A673 (cell line): ENCODE data around the gene WDR18. TPM values are rescaled to one million over a fixed set of nuclear protein-coding genes. Genes with fewer than 3 reads are reported as not detected.

Experiments used
- BruUV-seq: library from RNA; stranded (reverse); fragments of 400-500 nt; replicated peaks from 2 replicates; lab custom pipeline; 2021; lab: Mats Ljungman, UMichigan
- CTCF ChIA-PET: fragments of 300-600 bp; sonication (Branson Sonifier 250); formaldehyde crosslinking; loops from one replicate; lab custom pipeline; 2022; ENCODE audit warnings: antibody characterized with exemption; lab: Charles Lee
- POLR2A ChIA-PET: fragments of 300-600 bp; sonication (Branson Sonifier 250); formaldehyde crosslinking; loops from one replicate; lab custom pipeline; 2022; ENCODE audit warnings: antibody characterized with exemption; ENCODE audit not compliant: low non-redundant PET; lab: Charles Lee
- DNase-seq: peaks from one replicate; pipeline ENCODE4 v3.0.0-alpha.2; 2015; ENCODE audit warnings: low spot score
- H3K27ac ChIP-seq: fragments of 200-600 bp; sonication (generic); 2 replicates; pipeline ENCODE4 v1.5.1; 2016; ENCODE audit warnings: mixed run types, low read depth, mild to moderate bottlenecking, mixed read lengths, antibody characterized with exemption, low read length; ENCODE audit not compliant: poor library complexity, severe bottlenecking
- H3K27me3 ChIP-seq: fragments of 200-600 bp; sonication (generic); replicated peaks from 2 replicates; pipeline ENCODE4 v1.6.1; 2017; ENCODE audit warnings: mixed run types, low read depth, mild to moderate bottlenecking, mixed read lengths, antibody characterized with exemption, low read length; ENCODE audit not compliant: insufficient read depth, poor library complexity
- H3K36me3 ChIP-seq: fragments of 200-600 bp; sonication (generic); 2 replicates; pipeline ENCODE4 v1.6.1; 2016; ENCODE audit warnings: mixed run types, mild to moderate bottlenecking, mixed read lengths, antibody characterized with exemption, low read length; ENCODE audit not compliant: insufficient read depth, poor library complexity, severe bottlenecking
- H3K4me1 ChIP-seq: fragments of 200-600 bp; sonication (generic); 2 replicates; pipeline ENCODE4 v1.6.1; 2017; ENCODE audit warnings: mixed run types, mild to moderate bottlenecking, mixed read lengths, antibody characterized with exemption, low read length; ENCODE audit not compliant: insufficient read depth, poor library complexity, severe bottlenecking
- H3K4me3 ChIP-seq: fragments of 200-600 bp; sonication (generic); 2 replicates; pipeline ENCODE4 v1.5.1; 2016; ENCODE audit warnings: low read depth, mixed run types, mild to moderate bottlenecking, mixed read lengths, low read length; ENCODE audit not compliant: poor library complexity, severe bottlenecking
- H3K9me3 ChIP-seq: fragments of 200-600 bp; sonication (generic); 2 replicates; pipeline ENCODE4 v1.6.1; 2016; ENCODE audit warnings: mixed run types, low read depth, mild to moderate bottlenecking, mixed read lengths, antibody characterized with exemption, low read length; ENCODE audit not compliant: poor library complexity, severe bottlenecking
- CTCF ChIP-seq: fragments of 300-800, 200-600 bp; sonication (generic); conservative IDR thresholded peaks from 2 replicates; pipeline ENCODE4 v1.5.1; 2017; ENCODE audit warnings: low read depth, mild to moderate bottlenecking, antibody characterized with exemption, low read length, moderate library complexity, mixed read lengths
- EZH2 ChIP-seq: fragments of 200-600 bp; sonication (generic); IDR thresholded peaks from 2 replicates; pipeline ENCODE4 v1.6.1; 2017; ENCODE audit warnings: borderline replicate concordance, low read depth, mild to moderate bottlenecking, mixed read lengths, antibody characterized with exemption, low read length; ENCODE audit not compliant: poor library complexity, severe bottlenecking
- intact Hi-C: fragments of 100-400 bp; cut with micrococcal nuclease; formaldehyde crosslinking; loops from one replicate; pipeline ENCODE4 v1.10.0; 2022; ENCODE audit not compliant: unreplicated experiment
- total RNA-seq: library from RNA; stranded (reverse); gene quantifications from 2 replicates; pipeline ENCODE4 v1.2.3, GENCODE V29; 2021

WDR18 gene
- total RNA-seq, 1 experiment from 2014 or later = 109 TPM

DNA sequence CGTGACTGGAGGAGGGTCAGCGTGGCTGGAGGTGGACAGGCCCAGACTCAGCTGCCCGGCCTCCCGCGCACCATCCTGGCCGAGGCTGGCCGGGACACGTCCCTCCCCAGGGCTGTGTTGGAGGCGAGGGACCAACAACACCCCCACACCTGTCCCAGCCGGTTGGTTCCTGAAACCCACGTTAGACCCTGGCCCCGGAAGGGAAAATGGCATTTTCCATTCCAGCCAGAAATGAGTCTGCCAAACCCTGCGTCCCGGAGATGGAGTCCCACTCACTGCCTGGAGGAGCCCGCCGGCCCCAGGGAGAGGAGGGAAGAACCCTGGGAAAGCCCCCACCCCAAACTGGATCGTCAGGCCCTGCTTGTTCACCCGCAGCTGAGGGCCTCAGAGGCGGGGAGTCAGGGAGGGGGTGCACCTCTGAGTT, 4.8 kb upstream of the WDR18 start:
- BruUV-seq = no TSS peak
- CTCF ChIA-PET = no interaction called here

GRCh38 chr19:980133-980998, 3.8 kb upstream of the WDR18 start:
- no peak overlapping the region for H3K4me3 ChIP-seq
- POLR2A ChIA-PET = no interaction called here
- H3K36me3 ChIP-seq = no peaks in the 10 kb centered on the region
- no peaks in the 10 kb centered on the region for H3K9me3 ChIP-seq
- no peak for DNase-seq
- CTCF ChIA-PET = interaction anchor here (0.6 kb wide), 1 partner anchor 10 kb away, joined by 3 read pairs; no protein-coding TSS in a partner anchor
- H3K27me3 ChIP-seq = no peaks in the 10 kb centered on the region
- intact Hi-C loops = loop anchor here (5.0 kb wide), 2 partner anchors 118 to 208 kb away; no protein-coding TSS in a partner anchor
- no peak overlapping the region for H3K27ac ChIP-seq
- no TSS peak for BruUV-seq
- TF ChIP-seq CTCF (no peak), EZH2 (no peak)
- H3K4me1 ChIP-seq = peaks cover 13% of the 10 kb centered on the region

More for the DNA sequence above, 4.8 kb upstream of the WDR18 start:
- POLR2A ChIA-PET = no interaction called here
- no peak for DNase-seq
- Histone ChIP-seq H3K27me3 (no peaks in the 10 kb centered on the region), H3K4me3 (no peak overlapping the region), H3K4me1 (peaks cover 7% of the 10 kb centered on the region), H3K9me3 (no peaks in the 10 kb centered on the region), H3K27ac (no peak overlapping the region), H3K36me3 (no peaks in the 10 kb centered on the region)
- intact Hi-C loops = no loop called here
- TF ChIP-seq EZH2 = no peak
- no peak for TF ChIP-seq CTCF

- peaks cover 12% of the 10 kb centered on the region for H3K36me3 ChIP-seq
- no TSS peak for BruUV-seq
- no peaks in the 10 kb centered on the region for H3K27me3 ChIP-seq
- H3K27ac ChIP-seq = peak overlapping the region; percentile 11
- H3K4me3 ChIP-seq = peak overlapping the region; percentile 28
- no peaks in the 10 kb centered on the region for H3K9me3 ChIP-seq
- H3K4me1 ChIP-seq = peaks cover 13% of the 10 kb centered on the region
- ChIA-PET POLR2A (no interaction called here), CTCF (interaction anchor here (0.6 kb wide), 1 partner anchor 212 kb away, joined by 3 read pairs; no protein-coding TSS in a partner anchor)
- DNase-seq = peak; percentile 70
- TF ChIP-seq EZH2 (no peak), CTCF (peak; percentile 67)
- intact Hi-C loops = loop anchor here (1.0 to 5.0 kb wide), 3 partner anchors 57 to 210 kb away; no protein-coding TSS in a partner anchor
Observed at GRCh38 chr19:982567-983170, 1.5 kb upstream of the WDR18 start.
